A549 (cell line): Measurements from ENCODE around the gene GRK3.
"Not testable (repeated sequence)": the region's sequence is repeated elsewhere in the genome, so short reads cannot be mapped to it uniquely, and the experiment has no call there.

Experiments used
- BHLHE40 ChIP-seq: IDR thresholded peaks from 2 replicates; pipeline ENCODE4 v1.6.1; 2012; ENCODE audit warnings: low read depth, low read length, inconsistent platforms
- CHD4 ChIP-seq: fragments of 200-600 bp; sonication (generic); IDR thresholded peaks from 2 replicates; pipeline ENCODE4 v1.6.1; 2016; ENCODE audit warnings: antibody characterized with exemption, mild to moderate bottlenecking, borderline replicate concordance
- ESRRA ChIP-seq: fragments of 150-350 bp; IDR thresholded peaks from 2 replicates; pipeline ENCODE4 v1.6.1; 2014; ENCODE audit warnings: mild to moderate bottlenecking, low read length, borderline replicate concordance
- FOSL2 ChIP-seq, 2 experiments: fragments of 450-650 bp in 1 of 2; fragments of >200 bp in 1 of 2; sonication (Bioruptor Twin) in 1 of 2; formaldehyde crosslinking; IDR thresholded peaks; 2 replicates each; pipeline versions ENCODE4 v1.5.0 to v1.6.1; 2016 to 2020; ENCODE audit warnings: mild to moderate bottlenecking in 1 of 2, moderate library complexity in 1 of 2
- MAFK ChIP-seq: fragments of 450-650 bp; IDR thresholded peaks from 2 replicates; pipeline ENCODE4 v1.6.1; 2014; ENCODE audit not compliant: partially characterized antibody
- MYC ChIP-seq: IDR thresholded peaks from 2 replicates; pipeline ENCODE4 v1.6.1; 2012; ENCODE audit warnings: mild to moderate bottlenecking, inconsistent platforms, low read length, improper control_type of control experiment, borderline replicate concordance
- RAD21 ChIP-seq, 2 experiments: fragments of >200 bp in 1 of 2; sonication (Bioruptor Twin) in 1 of 2; formaldehyde crosslinking in 1 of 2; IDR thresholded peaks in 1 of 2; conservative IDR thresholded peaks in 1 of 2; 2 replicates in 1 of 2; 3 replicates in 1 of 2; pipeline ENCODE4 v1.6.1; 2012 to 2018; ENCODE audit warnings: inconsistent platforms in 1 of 2
- REST ChIP-seq: fragments of 200-600 bp; sonication (generic); IDR thresholded peaks from 2 replicates; pipeline ENCODE4 v1.6.1; 2016; ENCODE audit warnings: antibody characterized with exemption, mild to moderate bottlenecking, moderate library complexity
- SREBF2 ChIP-seq: fragments of 450-650 bp; IDR thresholded peaks from 2 replicates; pipeline ENCODE4 v1.6.1; 2014; ENCODE audit warnings: mild to moderate bottlenecking, moderate library complexity
- TP53 ChIP-seq: fragments of 250-450 bp; sonication (Bioruptor Pico); IDR thresholded peaks from 2 replicates; pipeline ENCODE4 v1.5.0; 2021; ENCODE audit warnings: mild to moderate bottlenecking, moderate library complexity
- ZFP36 ChIP-seq: fragments of 450-650 bp; IDR thresholded peaks from 2 replicates; pipeline ENCODE4 v1.6.1; 2014; ENCODE audit warnings: borderline replicate concordance; ENCODE audit not compliant: partially characterized antibody
- TF ChIP-seq, protein P1 (sequence below): fragments of >200 bp; sonication (Bioruptor Twin); formaldehyde crosslinking; IDR thresholded peaks from 3 replicates; pipeline ENCODE4 v1.5.1; 2016
- TF ChIP-seq, protein P2 (sequence below): fragments of 250-450 bp; sonication (Bioruptor Pico); IDR thresholded peaks from 2 replicates; pipeline ENCODE4 v1.5.0; 2021; ENCODE audit warnings: mild to moderate bottlenecking, moderate library complexity, borderline replicate concordance
- TF ChIP-seq, protein P3 (sequence below): fragments of 150-350 bp; IDR thresholded peaks from 2 replicates; pipeline ENCODE4 v1.6.1; 2014; ENCODE audit warnings: low read depth, mild to moderate bottlenecking, low read length

GRCh38 chr22:25581452-25581851 lies 17.0 kb downstream of the GRK3 start:
- TF ChIP-seq RAD21 (conservative IDR thresholded peaks at IDR 0.05 in 1 of 2, IDR thresholded peaks at IDR 0.05 in 1 of 2); ZFP36; ESRRA; TP53 (CRISPR knock-in tag); BHLHE40; FOSL2 (IDR thresholded peaks at IDR 0.05); FOSL2 (CRISPR knock-in tag; IDR thresholded peaks at IDR 0.05); CHD4; MYC; REST; SREBF2; MAFK: not testable (repeated sequence)
- TF ChIP-seq, protein P1, sequence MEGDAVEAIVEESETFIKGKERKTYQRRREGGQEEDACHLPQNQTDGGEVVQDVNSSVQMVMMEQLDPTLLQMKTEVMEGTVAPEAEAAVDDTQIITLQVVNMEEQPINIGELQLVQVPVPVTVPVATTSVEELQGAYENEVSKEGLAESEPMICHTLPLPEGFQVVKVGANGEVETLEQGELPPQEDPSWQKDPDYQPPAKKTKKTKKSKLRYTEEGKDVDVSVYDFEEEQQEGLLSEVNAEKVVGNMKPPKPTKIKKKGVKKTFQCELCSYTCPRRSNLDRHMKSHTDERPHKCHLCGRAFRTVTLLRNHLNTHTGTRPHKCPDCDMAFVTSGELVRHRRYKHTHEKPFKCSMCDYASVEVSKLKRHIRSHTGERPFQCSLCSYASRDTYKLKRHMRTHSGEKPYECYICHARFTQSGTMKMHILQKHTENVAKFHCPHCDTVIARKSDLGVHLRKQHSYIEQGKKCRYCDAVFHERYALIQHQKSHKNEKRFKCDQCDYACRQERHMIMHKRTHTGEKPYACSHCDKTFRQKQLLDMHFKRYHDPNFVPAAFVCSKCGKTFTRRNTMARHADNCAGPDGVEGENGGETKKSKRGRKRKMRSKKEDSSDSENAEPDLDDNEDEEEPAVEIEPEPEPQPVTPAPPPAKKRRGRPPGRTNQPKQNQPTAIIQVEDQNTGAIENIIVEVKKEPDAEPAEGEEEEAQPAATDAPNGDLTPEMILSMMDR: not testable (repeated sequence)
- TF ChIP-seq, protein P2, sequence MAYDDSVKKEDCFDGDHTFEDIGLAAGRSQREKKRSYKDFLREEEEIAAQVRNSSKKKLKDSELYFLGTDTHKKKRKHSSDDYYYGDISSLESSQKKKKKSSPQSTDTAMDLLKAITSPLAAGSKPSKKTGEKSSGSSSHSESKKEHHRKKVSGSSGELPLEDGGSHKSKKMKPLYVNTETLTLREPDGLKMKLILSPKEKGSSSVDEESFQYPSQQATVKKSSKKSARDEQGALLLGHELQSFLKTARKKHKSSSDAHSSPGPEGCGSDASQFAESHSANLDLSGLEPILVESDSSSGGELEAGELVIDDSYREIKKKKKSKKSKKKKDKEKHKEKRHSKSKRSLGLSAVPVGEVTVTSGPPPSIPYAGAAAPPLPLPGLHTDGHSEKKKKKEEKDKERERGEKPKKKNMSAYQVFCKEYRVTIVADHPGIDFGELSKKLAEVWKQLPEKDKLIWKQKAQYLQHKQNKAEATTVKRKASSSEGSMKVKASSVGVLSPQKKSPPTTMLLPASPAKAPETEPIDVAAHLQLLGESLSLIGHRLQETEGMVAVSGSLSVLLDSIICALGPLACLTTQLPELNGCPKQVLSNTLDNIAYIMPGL: not testable (repeated sequence)
- TF ChIP-seq, protein P3, sequence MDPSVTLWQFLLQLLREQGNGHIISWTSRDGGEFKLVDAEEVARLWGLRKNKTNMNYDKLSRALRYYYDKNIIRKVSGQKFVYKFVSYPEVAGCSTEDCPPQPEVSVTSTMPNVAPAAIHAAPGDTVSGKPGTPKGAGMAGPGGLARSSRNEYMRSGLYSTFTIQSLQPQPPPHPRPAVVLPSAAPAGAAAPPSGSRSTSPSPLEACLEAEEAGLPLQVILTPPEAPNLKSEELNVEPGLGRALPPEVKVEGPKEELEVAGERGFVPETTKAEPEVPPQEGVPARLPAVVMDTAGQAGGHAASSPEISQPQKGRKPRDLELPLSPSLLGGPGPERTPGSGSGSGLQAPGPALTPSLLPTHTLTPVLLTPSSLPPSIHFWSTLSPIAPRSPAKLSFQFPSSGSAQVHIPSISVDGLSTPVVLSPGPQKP: not testable (repeated sequence)
